ENCODE measurements around the gene NPR2.

Gene NPR2

DNA sequence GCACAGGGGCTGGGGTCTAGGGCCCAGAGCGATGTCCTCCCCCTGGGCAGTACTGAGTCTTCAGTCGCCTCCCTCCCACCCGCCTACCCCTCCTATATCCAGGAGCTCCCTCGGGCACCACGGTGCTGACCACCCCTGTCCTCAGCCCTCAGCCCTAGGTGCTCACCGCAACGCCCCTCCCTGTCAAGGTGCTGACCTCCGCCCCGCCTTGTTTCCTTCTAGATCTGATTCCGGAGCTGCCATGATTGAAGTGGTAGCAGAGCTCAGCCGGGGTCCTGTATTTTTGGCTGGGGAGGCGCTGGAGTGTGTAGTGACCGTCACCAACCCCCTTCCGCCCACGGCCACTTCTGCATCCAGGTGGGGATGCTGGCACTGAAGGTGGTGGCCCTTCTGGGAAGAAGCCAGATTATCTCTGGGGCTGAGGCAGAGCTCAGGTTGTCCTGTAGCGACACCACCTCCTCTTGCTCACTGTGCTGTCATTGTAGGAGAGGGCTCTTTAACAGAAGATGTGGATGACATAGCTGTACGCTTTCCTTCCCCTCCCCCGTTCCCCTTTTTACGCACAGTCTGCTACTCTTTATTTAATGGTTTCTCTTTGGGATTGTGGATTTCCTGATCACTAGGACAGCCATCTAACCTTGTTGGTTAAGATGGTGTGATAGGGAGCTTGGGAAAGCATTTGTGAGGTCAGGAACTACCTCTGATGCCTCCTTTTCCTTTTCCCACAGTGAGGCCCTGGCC, 41.7 kb upstream of the NPR2 start:
- Histone ChIP-seq H3K9me3 (ENCODE audit: insufficient read depth, low read length) (no peaks in the 10 kb centered on the region), H4K20me1 (ENCODE audit: insufficient read depth, low read length) (peaks cover 17% of the 10 kb centered on the region), H3K4me2 (ENCODE audit: low read length) (peak overlapping the region; percentile 81), H2AFZ (ENCODE audit: low read depth, low read length) (peak overlapping the region; percentile 32), H3K36me3 (replicated peaks; ENCODE audit: low read depth, low read length) (peaks cover 13% of the 10 kb centered on the region), H3K79me2 (ENCODE audit: low read length) (peaks cover 47% of the 10 kb centered on the region), H3K27ac (ENCODE audit: low read length) (peak overlapping the region; percentile 54), H3K4me1 (ENCODE audit: low read length) (peaks cover 33% of the 10 kb centered on the region), H3K4me3 (ENCODE audit: low read length) (peak overlapping the region; percentile 90), H3K9ac (ENCODE audit: low read length) (peak overlapping the region; percentile 85), H3K27me3 (ENCODE audit: low read depth, low read length) (no peaks in the 10 kb centered on the region)
- no peak for TF ChIP-seq EZH2phosphoT487 (IDR thresholded peaks at IDR 0.05; ENCODE audit: low read depth)
- TF ChIP-seq, protein P1, sequence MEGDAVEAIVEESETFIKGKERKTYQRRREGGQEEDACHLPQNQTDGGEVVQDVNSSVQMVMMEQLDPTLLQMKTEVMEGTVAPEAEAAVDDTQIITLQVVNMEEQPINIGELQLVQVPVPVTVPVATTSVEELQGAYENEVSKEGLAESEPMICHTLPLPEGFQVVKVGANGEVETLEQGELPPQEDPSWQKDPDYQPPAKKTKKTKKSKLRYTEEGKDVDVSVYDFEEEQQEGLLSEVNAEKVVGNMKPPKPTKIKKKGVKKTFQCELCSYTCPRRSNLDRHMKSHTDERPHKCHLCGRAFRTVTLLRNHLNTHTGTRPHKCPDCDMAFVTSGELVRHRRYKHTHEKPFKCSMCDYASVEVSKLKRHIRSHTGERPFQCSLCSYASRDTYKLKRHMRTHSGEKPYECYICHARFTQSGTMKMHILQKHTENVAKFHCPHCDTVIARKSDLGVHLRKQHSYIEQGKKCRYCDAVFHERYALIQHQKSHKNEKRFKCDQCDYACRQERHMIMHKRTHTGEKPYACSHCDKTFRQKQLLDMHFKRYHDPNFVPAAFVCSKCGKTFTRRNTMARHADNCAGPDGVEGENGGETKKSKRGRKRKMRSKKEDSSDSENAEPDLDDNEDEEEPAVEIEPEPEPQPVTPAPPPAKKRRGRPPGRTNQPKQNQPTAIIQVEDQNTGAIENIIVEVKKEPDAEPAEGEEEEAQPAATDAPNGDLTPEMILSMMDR (IDR thresholded peaks at IDR 0.05; ENCODE audit: low read depth, low read length): peak; percentile 14

DNA sequence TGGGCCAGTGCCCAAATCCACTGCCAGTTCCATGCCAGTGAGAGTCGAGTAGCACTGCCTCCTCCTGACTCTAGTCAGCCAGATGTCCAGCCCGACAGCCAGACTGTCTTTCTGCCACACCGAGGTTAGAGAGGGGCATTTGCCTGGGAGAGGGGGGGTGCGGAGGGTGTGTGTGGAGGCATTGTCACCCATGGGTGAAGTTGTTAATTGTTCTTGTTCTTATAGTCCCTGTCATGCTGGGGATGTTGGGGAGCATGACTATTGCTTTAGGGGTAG, 41.2 kb upstream of the NPR2 start:
- Histone ChIP-seq H2AFZ (ENCODE audit: low read depth, low read length) (no peak overlapping the region), H3K4me1 (ENCODE audit: low read length) (peaks cover 33% of the 10 kb centered on the region), H3K36me3 (replicated peaks; ENCODE audit: low read depth, low read length) (peaks cover 17% of the 10 kb centered on the region), H3K27ac (ENCODE audit: low read length) (peak overlapping the region; percentile 54), H3K27me3 (ENCODE audit: low read depth, low read length) (no peaks in the 10 kb centered on the region), H3K9me3 (ENCODE audit: insufficient read depth, low read length) (no peaks in the 10 kb centered on the region), H3K4me2 (ENCODE audit: low read length) (peak overlapping the region; percentile 81), H3K9ac (ENCODE audit: low read length) (peak overlapping the region; percentile 85), H4K20me1 (ENCODE audit: insufficient read depth, low read length) (peaks cover 17% of the 10 kb centered on the region), H3K79me2 (ENCODE audit: low read length) (peaks cover 46% of the 10 kb centered on the region), H3K4me3 (ENCODE audit: low read length) (peak overlapping the region; percentile 90)
- TF ChIP-seq EZH2phosphoT487 (IDR thresholded peaks at IDR 0.05; ENCODE audit: low read depth): no peak
- TF ChIP-seq, protein P1 (IDR thresholded peaks at IDR 0.05; ENCODE audit: low read depth, low read length): no peak

DNA sequence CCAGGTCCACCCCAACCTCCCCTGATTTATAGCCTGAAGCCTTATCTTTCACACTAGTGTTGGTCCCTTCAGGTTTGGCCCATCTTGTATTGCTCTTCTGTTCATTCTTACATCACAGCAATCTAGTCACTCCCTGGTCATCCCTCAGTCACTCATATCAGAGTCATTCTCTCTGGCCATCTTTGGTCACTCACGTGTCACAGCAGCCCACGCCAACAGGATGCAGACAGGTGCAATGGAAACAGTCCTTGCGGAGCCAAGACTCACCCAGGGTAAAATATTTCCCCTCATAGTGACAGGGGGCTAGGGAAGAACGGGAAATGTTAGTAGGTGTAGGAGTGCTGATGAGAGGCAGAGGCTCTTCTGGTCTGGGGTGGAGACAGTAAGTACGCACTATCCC, 37.9 kb upstream of the NPR2 start:
- no peaks in the 10 kb centered on the region for H3K27me3 ChIP-seq (ENCODE audit: low read depth, low read length)
- 0 out of 2 replicates have a peak, but pooled peaks cover under 1% of the 10 kb centered on the region for H4K20me1 ChIP-seq (ENCODE audit: insufficient read depth, low read length)
- H2AFZ ChIP-seq (ENCODE audit: low read depth, low read length): no peak overlapping the region
- no peak overlapping the region for H3K4me2 ChIP-seq (ENCODE audit: low read length)
- H3K4me3 ChIP-seq (ENCODE audit: low read length): no peak overlapping the region
- peaks cover 30% of the 10 kb centered on the region for H3K79me2 ChIP-seq (ENCODE audit: low read length)
- no peaks in the 10 kb centered on the region for H3K9me3 ChIP-seq (ENCODE audit: insufficient read depth, low read length)
- H3K36me3 ChIP-seq (replicated peaks; ENCODE audit: low read depth, low read length): peaks cover 12% of the 10 kb centered on the region
- no peak overlapping the region for H3K9ac ChIP-seq (ENCODE audit: low read length)
- H3K4me1 ChIP-seq (ENCODE audit: low read length): peaks cover 27% of the 10 kb centered on the region
- H3K27ac ChIP-seq (ENCODE audit: low read length): no peak overlapping the region
- TF ChIP-seq, protein P1 (IDR thresholded peaks at IDR 0.05; ENCODE audit: low read depth, low read length): no peak
- TF ChIP-seq EZH2phosphoT487 (IDR thresholded peaks at IDR 0.05; ENCODE audit: low read depth): no peak

DNA sequence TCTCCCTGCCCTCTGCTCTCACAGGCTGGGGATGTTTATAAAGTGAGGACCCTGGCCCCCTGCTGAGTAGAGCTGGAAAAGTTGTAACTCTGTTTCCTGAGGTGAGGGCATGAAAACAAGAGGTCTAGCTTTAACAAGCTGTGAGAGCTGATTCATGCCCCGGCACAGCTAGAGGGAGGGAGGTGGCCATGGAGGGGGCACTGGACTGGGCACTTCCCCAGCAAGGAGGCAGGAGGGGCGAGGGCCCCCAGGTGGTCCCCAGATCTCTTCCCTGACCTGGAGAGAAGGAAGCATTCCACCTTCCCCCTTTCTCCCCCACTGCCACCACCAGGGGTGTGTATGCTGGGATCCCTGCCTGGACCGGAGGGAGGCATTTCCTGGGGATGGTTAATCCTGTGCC, 37.1 kb upstream of the NPR2 start, which contains the start of gene MSMP:
TSS of gene MSMP (minus strand) at position 13 of the 400 bp plus-strand sequence. CDS start 147 bp downstream, outside the sequence.
- Histone ChIP-seq H3K36me3 (replicated peaks; ENCODE audit: low read depth, low read length) (peaks cover 12% of the 10 kb centered on the region), H3K9ac (ENCODE audit: low read length) (no peak within 1 kb of the TSS), H4K20me1 (ENCODE audit: insufficient read depth, low read length) (no peaks in the 10 kb centered on the region), H3K4me1 (ENCODE audit: low read length) (peaks cover 35% of the 10 kb centered on the region), H3K27me3 (ENCODE audit: low read depth, low read length) (no peaks in the 10 kb centered on the region), H2AFZ (ENCODE audit: low read depth, low read length) (no peak within 1 kb of the TSS), H3K9me3 (ENCODE audit: insufficient read depth, low read length) (no peaks in the 10 kb centered on the region), H3K4me2 (ENCODE audit: low read length) (no peak within 1 kb of the TSS), H3K79me2 (ENCODE audit: low read length) (peaks cover 33% of the 10 kb centered on the region), H3K4me3 (ENCODE audit: low read length) (no peak within 1 kb of the TSS), H3K27ac (ENCODE audit: low read length) (no peak within 1 kb of the TSS)
- no peak for TF ChIP-seq EZH2phosphoT487 (IDR thresholded peaks at IDR 0.05; ENCODE audit: low read depth)
- TF ChIP-seq, protein P1 (IDR thresholded peaks at IDR 0.05; ENCODE audit: low read depth, low read length): no peak

Data from OCI-LY3 (cell line).